Activated CD8-positive, alpha-beta memory T cell treated with anti-CD3 and anti-CD28 coated beads for 36 hours (primary cell): ENCODE results near the gene DDX41. TPM values are rescaled to one million over a fixed set of nuclear protein-coding genes. Genes with fewer than 3 reads are reported as not detected.

Experiments
- CTCF ChIA-PET: fragments of 350-600 bp; sonication (Branson Sonifier 250); formaldehyde crosslinking; loops from one replicate; lab custom pipeline; 2021; ENCODE audit warnings: antibody characterized with exemption; lab: Charles Lee
- POLR2A ChIA-PET: fragments of 350-600 bp; sonication (Branson Sonifier 250); formaldehyde crosslinking; loops from one replicate; lab custom pipeline; 2021; ENCODE audit warnings: antibody characterized with exemption; lab: Charles Lee
- total RNA-seq, 2 experiments: library from RNA; stranded (reverse); gene quantifications; one replicate each; pipeline ENCODE4 v1.2.3, GENCODE V29; 2021

The DDX41 gene
- total RNA-seq, 2 experiments from 2014 or later = 204 to 212 TPM

DNA sequence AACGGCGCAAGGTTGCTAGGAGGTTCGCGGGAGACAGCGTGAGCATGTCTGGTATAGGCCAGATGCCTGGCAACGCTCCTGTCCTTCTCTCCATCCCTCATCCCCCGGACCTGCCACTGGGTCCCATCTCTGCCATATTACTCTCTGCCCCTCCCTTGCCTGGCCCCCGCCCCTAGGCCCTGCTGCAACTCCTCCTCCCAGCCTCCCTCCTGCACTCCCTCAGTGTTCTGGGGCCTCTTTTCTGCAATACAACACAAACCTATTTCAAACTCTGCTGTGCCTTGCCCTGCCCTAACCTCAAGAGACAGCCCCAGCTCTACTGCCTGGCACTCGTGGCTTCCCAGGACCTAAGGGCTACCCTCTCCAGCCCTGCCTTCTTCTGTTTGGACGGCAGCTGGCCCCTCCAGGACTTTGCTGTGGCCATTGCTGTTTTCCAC, 34.4 kb downstream of the DDX41 start:
- CTCF ChIA-PET = interaction anchor here (1.3 to 1.6 kb wide), 2 partner anchors 11 to 15 kb away, joined by 3 to 13 read pairs; partner anchors contain the start of gene PDLIM7

DNA sequence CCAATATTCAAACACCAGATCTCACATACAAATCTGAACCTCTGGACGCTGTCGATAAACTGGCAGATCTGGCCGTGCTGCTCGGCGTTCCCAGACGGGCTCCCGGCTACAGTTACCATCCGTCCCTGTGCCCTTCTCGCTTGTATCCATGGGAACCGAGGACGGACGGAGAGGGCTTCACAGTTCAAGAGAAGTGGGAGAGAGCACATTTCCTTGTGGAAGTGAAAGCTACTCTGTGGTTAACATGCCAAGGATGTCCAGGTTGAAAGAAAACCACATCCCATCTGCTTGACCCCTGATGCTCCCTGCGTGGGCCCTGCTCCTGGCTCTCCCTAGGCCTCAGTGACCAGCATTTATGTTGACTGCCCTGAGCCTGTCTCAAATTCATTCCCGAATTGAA, 37.0 kb downstream of the DDX41 start:
- ChIA-PET POLR2A (interaction anchor here (0.6 kb wide), 1 partner anchor 101 kb away, joined by 3 read pairs; no protein-coding TSS in a partner anchor), CTCF (interaction anchor here (1.1 to 3.6 kb wide), 3 partner anchors 12 to 24 kb away, joined by 4 to 16 read pairs (median 4); no protein-coding TSS in a partner anchor)

More for the DNA sequence above, 34.4 kb downstream of the DDX41 start:
- POLR2A ChIA-PET = no interaction called here

DNA sequence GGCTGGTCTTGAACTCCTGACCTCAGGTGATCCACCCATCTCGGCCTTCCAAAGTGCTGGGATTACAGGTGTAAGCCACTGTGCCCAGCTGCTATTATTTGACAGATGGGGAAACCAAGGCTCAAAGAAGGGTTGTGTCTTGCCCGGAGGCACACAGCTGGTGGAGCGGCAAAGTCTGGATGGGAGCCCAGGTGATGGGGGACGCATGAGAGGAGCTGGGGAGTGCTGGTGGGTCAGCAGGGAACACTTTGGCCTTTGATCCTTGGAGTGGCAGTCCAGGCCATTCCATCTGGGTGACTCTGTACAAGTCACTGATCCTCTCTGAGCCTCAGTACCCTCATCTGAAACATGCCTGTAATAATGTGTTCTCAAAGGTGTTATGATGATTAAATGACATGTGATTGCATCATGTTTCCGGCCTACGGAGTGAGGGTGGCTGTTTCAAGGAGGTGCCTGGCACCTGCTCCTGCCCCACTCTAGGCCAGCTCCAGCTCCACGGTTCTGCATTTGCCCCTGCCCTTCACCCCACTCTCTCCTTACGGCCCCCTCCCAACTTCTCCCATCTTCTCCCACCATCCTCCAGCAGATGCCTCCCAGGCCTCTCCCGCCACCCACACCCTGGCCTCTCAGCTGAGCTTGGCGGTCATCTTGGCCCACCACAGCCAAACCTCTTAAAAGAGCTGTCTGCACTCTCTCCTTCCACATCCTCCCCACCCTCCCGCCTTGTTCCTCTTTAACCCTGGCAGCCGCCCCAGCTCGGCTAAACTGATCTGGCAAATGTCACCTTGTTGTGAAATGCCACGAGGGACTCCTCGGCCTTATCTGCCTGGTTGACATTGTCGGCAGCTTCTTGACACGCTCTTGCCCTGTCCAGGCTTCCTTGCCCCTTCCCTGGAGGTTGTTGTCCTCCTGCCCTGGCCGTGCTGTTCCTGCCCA, 37.8 kb downstream of the DDX41 start:
- POLR2A ChIA-PET = interaction anchor here (0.6 kb wide), 1 partner anchor 14 kb away, joined by 3 read pairs; no protein-coding TSS in a partner anchor
- CTCF ChIA-PET = interaction anchor here (0.8 to 3.6 kb wide), 7 partner anchors 13 to 88 kb away, joined by 3 to 16 read pairs (median 3); no protein-coding TSS in a partner anchor

DNA sequence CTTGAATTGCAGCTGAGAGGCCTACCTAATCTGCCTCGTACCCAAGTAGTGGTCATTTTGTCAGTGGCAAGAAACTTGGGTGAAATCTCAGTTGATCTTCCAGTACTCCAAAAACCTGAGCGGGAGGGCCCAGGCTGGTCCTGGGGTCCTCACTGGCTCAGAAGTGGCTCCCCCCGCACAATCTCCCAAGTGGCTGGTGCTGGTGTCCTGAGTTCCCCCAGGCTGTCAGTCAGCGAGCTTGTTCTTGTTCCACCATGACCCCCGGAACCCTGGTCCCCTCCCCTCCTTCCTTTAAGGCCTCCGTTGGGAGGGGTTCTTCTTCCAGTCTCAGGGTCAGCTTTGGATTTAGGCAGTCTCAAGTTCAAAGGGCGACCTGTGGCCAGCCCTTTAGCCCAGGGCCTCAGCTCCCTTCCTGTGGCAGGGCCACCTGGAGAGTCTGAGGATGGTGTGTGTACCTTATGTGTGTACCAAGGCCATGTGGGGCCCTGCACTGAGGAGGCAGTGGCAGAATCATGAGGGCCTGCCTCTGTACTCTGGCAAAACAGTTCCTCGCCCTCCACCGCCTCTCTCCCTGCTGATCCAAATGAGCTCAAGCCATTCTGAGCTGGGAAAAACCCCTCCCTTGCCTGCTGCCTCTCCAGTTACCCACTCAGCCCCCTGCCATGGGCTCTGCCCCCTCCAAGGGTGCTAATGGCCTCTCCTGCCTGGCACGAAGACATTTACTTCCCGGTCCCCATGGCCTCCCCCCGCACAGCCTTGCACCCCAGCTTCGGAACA, 38.9 kb downstream of the DDX41 start:
- CTCF ChIA-PET = interaction anchor here (0.8 to 3.6 kb wide), 8 partner anchors 14 to 87 kb away, joined by 3 to 16 read pairs (median 4); no protein-coding TSS in a partner anchor
- POLR2A ChIA-PET = no interaction called here

DNA sequence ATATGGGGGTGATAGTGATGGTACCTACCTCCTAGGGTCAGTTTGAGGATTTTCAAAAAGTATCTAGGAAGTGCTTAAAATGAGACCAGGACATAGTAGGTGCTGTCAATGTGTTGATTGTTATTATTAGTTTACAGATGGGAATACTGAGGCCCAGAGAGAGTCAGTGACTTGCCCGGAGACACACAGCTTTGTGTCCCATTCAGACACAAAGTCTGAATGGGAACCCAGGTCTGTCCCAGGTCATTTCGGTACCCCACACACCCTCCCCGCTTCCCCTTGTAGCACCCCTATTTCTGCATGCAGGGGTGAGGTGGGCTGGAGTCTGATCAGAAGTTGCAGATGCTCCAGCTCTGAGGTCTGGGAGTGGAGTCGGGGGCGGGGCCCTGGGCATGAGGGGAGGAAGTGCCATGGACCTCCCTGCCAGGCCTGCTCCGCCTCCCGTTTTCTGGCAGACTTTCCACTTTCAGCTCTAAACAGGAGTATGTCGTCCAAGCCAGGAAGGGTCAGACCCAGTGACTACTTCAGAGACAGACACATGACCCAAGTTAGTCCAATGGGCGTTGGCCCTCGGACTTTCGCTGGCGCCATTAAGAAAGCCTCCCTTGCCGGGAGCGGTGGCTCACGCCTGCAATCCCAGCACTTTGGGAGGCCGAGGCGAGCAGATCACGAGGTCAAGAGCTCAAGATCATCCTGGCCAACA, 40.1 kb downstream of the DDX41 start:
- POLR2A ChIA-PET = interaction anchor here (0.6 kb wide), 1 partner anchor 16 kb away, joined by 4 read pairs; no protein-coding TSS in a partner anchor
- CTCF ChIA-PET = interaction anchor here (1.1 to 9.1 kb wide), 4 partner anchors 20 to 172 kb away, joined by 3 to 84 read pairs (median 4); partner anchors contain the start of gene SLC34A1

DNA sequence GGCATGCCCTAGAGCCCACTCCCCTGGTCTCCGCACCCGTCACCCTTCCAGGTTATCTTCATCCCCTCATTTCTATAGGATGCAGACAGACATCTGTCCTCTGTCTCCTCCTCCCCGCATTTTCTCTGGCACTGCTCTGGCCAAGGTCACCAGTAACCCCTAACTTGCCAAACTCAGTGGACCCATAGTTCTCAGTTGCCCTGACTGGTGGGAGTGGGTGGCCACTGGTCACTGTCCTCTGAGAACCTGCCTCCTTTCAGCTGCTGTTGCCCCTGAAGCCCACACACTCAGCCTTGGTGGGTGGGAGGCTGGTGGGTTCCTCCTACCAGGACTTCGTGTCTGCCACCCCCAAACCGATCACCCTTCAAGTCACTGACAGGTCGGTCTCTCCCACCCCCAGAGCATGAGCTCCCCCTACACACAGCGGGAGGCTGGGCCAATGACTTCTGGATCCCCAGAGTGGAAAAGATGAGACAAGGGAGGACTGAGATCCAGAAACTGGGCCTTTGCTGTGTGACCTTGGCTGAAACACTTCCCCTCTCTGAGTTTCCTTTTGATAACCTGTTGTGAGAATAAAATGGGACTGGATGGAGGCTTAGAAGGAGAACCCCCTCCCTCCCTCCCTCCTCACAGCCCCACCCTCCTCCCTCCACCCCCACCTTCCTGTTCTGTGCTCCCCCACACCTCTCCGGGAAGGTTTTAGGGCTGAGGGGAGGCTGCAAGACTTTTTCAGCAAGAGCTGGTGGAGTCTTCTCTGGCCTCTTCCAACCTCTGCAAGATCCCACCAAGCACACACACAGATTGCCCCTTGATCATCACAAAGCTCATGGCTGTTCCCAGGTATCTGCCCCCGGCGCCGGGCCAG, 41.0 kb downstream of the DDX41 start:
- ChIA-PET CTCF (interaction anchor here (1.0 to 9.1 kb wide), 5 partner anchors 19 to 171 kb away, joined by 3 to 84 read pairs (median 4); partner anchors contain the start of gene SLC34A1), POLR2A (interaction anchor here (0.6 to 1.0 kb wide), 3 partner anchors 14 to 20 kb away, joined by 3 to 4 read pairs (median 4); no protein-coding TSS in a partner anchor)

DNA sequence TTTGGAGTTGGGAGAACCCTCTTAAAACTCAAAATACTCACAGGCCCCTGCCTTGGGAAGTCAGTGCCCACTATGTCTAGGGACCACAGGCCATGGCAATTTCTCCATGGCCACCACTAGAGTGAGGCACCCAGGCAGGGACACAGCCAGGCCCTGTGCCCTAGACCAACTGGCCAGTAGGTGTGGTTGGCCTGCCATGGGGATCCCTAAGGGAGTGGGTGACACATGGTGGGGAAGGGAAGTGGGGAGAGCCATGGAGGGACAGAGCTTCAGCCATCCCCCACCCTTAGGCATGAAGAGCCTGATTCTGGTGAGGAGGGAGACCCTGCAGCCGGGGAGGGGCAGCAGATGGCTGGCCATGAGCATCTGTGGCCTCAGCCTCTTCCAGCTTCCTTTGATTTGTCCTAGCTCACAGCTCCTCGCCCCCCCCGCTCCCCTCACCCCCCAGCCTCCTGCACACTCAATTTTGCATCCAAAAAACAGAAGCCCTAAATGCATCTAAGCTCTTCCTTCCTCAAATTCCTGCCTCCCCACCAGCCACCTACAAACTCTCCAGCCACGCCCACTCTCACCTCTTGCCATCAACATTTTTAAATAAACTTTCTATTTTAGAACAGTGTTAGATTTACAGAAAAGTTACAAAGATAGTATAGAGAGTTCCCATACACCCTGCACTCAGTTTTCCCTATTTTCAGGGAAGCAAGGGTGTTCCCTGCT, 41.8 kb downstream of the DDX41 start:
- CTCF ChIA-PET = interaction anchor here (1.0 to 9.1 kb wide), 4 partner anchors 18 to 90 kb away, joined by 3 to 84 read pairs (median 5); partner anchors contain the start of gene SLC34A1
- POLR2A ChIA-PET = interaction anchor here (0.6 to 1.0 kb wide), 2 partner anchors 13 to 20 kb away, joined by 3 to 4 read pairs; no protein-coding TSS in a partner anchor

DNA sequence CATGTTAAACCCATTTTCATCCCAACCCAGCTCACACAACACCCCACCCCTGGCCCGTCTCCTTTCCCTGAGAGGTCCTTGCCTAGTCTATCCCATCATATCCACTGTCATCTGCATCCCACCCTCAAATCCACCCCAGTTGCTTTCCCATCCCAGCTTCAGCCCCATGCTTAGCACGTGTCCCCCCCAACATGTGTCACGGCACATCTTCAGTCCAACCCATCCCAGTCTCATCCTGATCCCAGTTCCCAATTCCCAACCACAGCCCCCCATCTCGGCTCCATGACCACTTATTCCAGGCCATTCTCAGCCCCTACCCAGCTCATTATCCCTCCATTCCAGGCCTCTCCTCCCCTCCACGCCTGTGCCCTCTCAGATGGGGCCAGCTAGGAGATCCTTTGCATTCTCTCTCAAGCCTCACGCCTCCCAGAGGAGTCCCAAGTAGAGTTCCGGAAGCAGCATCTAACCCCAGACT, 42.7 kb downstream of the DDX41 start:
- CTCF ChIA-PET = interaction anchor here (1.0 to 9.1 kb wide), 3 partner anchors 17 to 27 kb away, joined by 3 to 84 read pairs (median 7); no protein-coding TSS in a partner anchor
- POLR2A ChIA-PET = no interaction called here

DNA sequence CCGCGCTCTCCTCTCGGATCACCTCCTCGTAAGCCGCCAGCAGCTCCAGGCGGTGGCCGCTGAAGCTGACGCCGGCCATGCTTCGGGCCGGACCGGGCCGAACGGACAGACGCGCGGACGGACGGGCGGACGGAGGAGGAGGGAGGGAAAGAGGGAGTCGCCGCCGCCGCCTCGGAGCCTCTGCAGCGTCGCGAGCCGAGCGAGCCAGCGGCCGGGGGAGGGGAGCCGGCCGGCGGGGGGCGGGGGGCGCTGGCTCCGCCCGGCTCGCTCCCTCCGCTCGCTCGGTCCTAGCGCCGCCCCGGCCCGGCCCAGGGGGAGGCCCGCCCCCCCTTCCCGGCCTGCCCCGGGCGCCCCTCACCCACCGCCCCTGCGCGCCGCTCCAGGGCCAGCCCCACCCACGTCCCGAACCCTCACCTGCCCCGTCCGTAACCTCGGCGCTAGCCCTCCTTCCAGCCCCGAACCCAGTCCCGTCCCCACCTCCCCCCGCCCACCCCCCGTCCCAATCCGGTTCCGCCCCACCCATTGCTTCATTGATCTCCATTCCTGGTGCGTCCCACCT, 43.2 kb downstream of the DDX41 start, which contains the start of gene DBN1:
TSS of gene DBN1 (minus strand) at position 192 of the 559 bp plus-strand sequence. CDS start at position 79, 113 bp downstream.
- CTCF ChIA-PET = interaction anchor here (1.0 to 9.1 kb wide), 5 partner anchors 10 to 28 kb away, joined by 3 to 84 read pairs (median 4); no protein-coding TSS in a partner anchor
- POLR2A ChIA-PET = interaction anchor here (1.3 to 2.0 kb wide), 4 partner anchors 18 to 70 kb away, joined by 3 to 17 read pairs (median 6); no protein-coding TSS in a partner anchor

DNA sequence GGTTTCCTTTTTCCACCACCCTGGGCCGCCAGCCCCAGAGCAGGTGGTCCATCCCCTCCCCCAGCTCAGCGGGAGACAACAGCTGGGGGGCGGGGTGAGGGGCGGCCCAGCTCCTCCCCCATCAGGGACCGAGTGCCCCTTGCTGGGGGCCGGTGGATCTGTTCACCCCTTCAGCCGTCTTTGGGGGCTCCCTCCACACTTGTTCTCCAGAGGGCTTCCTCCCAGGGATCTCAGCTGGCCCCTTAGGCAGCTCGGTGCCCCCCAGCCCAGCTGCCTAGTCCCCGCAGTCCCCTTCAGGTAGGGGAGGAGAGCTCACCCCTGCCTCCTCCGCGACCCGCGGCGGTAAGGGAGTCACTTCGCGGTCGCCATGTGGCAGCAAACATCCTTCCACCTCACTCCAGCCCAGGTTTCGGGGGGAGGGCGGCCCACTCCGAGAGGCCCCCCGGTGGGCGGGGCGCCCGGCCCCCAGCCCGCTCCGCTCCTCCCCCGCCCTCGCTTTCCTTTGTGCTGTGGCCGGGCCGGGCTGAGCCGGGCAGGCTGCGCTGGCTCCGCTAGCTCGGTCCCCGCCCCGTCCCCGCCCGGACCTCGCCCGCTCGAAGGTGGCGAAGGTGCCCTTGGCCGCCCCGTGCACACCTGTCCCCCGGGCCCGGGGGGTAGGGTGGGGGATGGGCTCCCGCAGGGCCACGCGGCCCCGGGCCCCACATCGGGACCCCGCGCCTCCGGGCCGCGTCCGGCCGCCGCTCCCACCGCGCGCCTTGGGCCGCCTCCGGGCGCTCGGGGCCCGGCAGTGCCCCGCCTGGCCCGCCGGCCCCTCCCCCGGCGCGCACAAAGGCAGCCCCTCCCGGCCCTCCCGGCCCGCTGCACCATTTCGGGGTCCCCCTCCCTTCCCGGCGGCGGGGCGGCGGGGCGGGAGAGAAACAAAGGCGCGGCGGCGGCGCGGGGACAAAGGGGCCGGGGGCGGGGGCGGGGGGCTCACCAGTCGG, 44.0 kb downstream of the DDX41 start:
- POLR2A ChIA-PET = interaction anchor here (0.6 to 2.2 kb wide), 11 partner anchors 9 to 161 kb away, joined by 3 to 17 read pairs (median 5); partner anchors contain the start of genes GRK6, MXD3 and PDLIM7
- CTCF ChIA-PET = interaction anchor here (0.7 to 9.1 kb wide), 10 partner anchors 9 to 160 kb away, joined by 3 to 84 read pairs (median 4); partner anchors contain the start of gene DDX41

DNA sequence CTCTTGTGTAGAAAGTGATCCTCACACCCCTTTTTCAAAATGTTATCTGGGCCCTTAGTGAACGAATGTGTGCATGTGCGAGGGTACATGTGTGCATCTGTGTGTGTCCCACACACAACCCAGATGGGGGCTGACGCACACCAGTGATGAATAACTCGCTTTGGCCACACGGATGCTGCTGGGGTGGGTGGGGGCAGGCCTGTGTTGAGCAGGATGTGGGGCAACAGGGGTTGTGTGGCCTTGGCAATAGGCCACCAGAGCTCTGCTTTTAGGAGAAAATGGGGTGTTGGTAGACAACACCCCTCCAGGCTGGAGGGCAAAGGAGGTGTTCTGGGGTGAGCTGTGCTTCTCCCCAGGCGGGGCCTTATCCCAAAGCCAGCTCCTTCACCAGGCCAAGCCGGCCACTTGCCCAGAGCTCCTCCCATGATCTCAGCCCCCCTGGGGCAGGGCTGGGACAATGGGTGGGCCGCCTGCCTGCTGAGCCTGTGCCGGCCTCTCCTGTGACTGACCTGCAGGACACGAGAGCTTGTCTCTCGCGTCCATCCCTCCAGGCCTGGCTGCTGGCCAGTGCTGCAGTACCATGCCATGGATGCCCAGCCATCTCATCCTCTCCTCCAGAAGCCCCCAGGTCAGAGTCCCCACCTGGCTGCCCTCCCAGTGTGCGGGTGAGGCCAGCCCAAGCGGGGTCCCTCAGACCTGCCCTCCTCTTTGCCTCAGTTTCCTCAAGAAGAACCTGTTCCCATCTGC, 45.0 kb downstream of the DDX41 start:
- ChIA-PET POLR2A (interaction anchor here (0.5 to 2.2 kb wide), 13 partner anchors 8 to 160 kb away, joined by 3 to 17 read pairs (median 5); partner anchors contain the start of genes GRK6, MXD3 and PDLIM7), CTCF (interaction anchor here (0.8 to 9.1 kb wide), 10 partner anchors 15 to 93 kb away, joined by 3 to 84 read pairs (median 4); partner anchors contain the start of gene DDX41)

DNA sequence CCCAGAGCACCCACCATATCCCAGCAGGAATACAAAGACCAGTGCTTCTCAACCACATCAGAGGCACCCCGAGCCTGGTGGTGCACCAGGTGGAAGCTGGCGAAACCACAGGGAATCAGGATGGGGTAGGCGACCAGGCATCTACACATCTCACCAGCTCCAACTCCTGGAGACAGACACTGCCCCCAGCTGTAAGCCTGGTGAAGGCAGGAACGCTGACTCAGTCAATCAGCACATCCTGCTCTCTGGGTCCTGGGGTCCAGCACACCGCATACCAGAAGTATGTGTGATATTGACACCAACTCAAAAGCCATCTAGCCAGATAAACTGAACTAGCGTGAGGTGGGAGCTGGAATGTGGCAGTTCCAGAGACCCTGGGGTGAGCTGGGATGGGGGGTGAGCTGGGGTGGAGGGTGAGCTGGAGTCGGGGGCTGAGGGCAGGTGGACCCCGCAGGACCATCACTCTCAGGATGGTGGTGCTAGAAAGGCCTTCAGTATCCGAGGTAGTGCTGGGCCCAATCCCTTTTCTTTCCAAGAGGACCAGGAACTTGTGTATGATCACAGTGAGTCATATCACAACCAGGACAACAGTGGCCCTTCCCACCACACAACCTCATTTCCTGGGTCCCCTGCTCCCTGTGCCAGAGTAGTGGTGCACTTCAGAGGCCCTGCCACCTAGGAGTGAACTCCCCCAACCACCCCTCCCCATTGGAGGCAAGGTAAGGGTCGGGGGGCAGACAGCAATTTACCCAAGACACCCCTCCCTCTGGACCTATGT, 45.8 kb downstream of the DDX41 start:
- ChIA-PET CTCF (interaction anchor here (0.8 to 9.1 kb wide), 9 partner anchors 14 to 82 kb away, joined by 3 to 84 read pairs (median 5); partner anchors contain the start of genes DDX41 and PDLIM7), POLR2A (interaction anchor here (0.6 to 2.2 kb wide), 6 partner anchors 14 to 120 kb away, joined by 3 to 11 read pairs (median 8); partner anchors contain the start of gene PDLIM7)
